GM23338 (cell line): Measurements from ENCODE around the gene APH1B. TPM values are rescaled to one million over a fixed set of nuclear protein-coding genes. Genes with fewer than 3 reads are reported as not detected.
"Not testable (repeated sequence)": the region's sequence is repeated elsewhere in the genome, so short reads cannot be mapped to it uniquely, and the experiment has no call there.

ENCODE experiments used
- ATAC-seq: fragments of 200-7000 bp; cut with Tn5 transposase; 3 replicates; pipeline ENCODE4 v1.9.1; 2020
- DNase-seq: peaks from one replicate; pipeline ENCODE4 v3.0.0-alpha.2; 2015; ENCODE audit warnings: low spot score
- H2AFZ ChIP-seq: fragments of 200-600 bp; sonication (generic); 2 replicates; pipeline ENCODE4 v1.8.0; 2016; ENCODE audit warnings: antibody characterized with exemption, mild to moderate bottlenecking, moderate library complexity
- H3F3A ChIP-seq: fragments of 200-600 bp; sonication (generic); replicated peaks from 2 replicates; pipeline ENCODE4 v1.8.0; 2017; ENCODE audit warnings: antibody characterized with exemption, mixed run types, low read depth
- H3K27ac ChIP-seq: fragments of 200-600 bp; sonication (generic); 2 replicates; pipeline ENCODE4 v1.6.1; 2016; ENCODE audit warnings: low read depth
- H3K27me3 ChIP-seq: fragments of 200-600 bp; sonication (generic); 2 replicates; pipeline ENCODE4 v1.8.0; 2016; ENCODE audit warnings: mild to moderate bottlenecking, mixed run types, moderate library complexity; ENCODE audit not compliant: insufficient read depth
- H3K36me3 ChIP-seq: fragments of 200-600 bp; sonication (generic); 2 replicates; pipeline ENCODE4 v1.8.0; 2016; ENCODE audit warnings: mild to moderate bottlenecking; ENCODE audit not compliant: insufficient read depth
- H3K4me1 ChIP-seq: fragments of 200-600 bp; sonication (generic); 2 replicates; pipeline ENCODE4 v1.8.0; 2016; ENCODE audit warnings: mild to moderate bottlenecking, moderate library complexity; ENCODE audit not compliant: insufficient read depth
- H3K4me2 ChIP-seq: fragments of 200-600 bp; sonication (generic); 2 replicates; pipeline ENCODE4 v1.7.1; 2017; ENCODE audit warnings: mixed run types
- H3K4me3 ChIP-seq: fragments of 200-600 bp; sonication (generic); 2 replicates; pipeline ENCODE4 v1.6.1; 2016; ENCODE audit warnings: mixed run types
- H3K79me2 ChIP-seq: fragments of 200-600 bp; sonication (generic); replicated peaks from 2 replicates; pipeline ENCODE4 v1.8.0; 2017; ENCODE audit warnings: mild to moderate bottlenecking; ENCODE audit not compliant: insufficient read depth
- H3K9me2 ChIP-seq: fragments of 200-600 bp; sonication (generic); 2 replicates; pipeline ENCODE4 v1.8.0; 2017; ENCODE audit not compliant: insufficient read depth
- H4K20me1 ChIP-seq: fragments of 200-600 bp; sonication (generic); replicated peaks from 2 replicates; pipeline ENCODE4 v1.8.0; 2017; ENCODE audit warnings: mild to moderate bottlenecking; ENCODE audit not compliant: insufficient read depth
- H3K27ac Mint-ChIP-seq: 2 replicates; pipeline ENCODE4 v1.8.0; 2020; ENCODE audit warnings: inconsistent platforms, mild to moderate bottlenecking, moderate library complexity, mixed read lengths
- H3K27me3 Mint-ChIP-seq: 3 replicates; pipeline ENCODE4 v1.8.0; 2022; ENCODE audit warnings: low read depth, mild to moderate bottlenecking, moderate library complexity, mixed read lengths, inconsistent platforms; ENCODE audit not compliant: insufficient read depth, poor library complexity
- H3K36me3 Mint-ChIP-seq: 3 replicates; pipeline ENCODE4 v1.8.0; 2021; ENCODE audit warnings: low read depth, mild to moderate bottlenecking, inconsistent platforms, moderate library complexity, mixed read lengths
- H3K4me1 Mint-ChIP-seq: 3 replicates; pipeline ENCODE4 v1.8.0; 2020; ENCODE audit warnings: mild to moderate bottlenecking, inconsistent platforms, mixed read lengths
- H3K4me3 Mint-ChIP-seq: 3 replicates; pipeline ENCODE4 v1.8.0; 2021; ENCODE audit warnings: moderate library complexity, mild to moderate bottlenecking, inconsistent platforms, mixed read lengths
- H3K9me3 Mint-ChIP-seq: 3 replicates; pipeline ENCODE4 v1.8.0; 2020; ENCODE audit warnings: moderate library complexity, mild to moderate bottlenecking, inconsistent platforms, mixed read lengths
- CREB1 ChIP-seq: fragments of 250-450 bp; sonication (Bioruptor Pico); IDR thresholded peaks from 2 replicates; pipeline ENCODE4 v1.5.0; 2020; ENCODE audit warnings: low read depth, mild to moderate bottlenecking, moderate library complexity
- CTCF ChIP-seq, 2 experiments: fragments of 200-600 bp in 1 of 2; sonication (generic) in 1 of 2; conservative IDR thresholded peaks; 2 replicates each; pipeline versions ENCODE4 v1.5.1 to v1.6.1; 2016 to 2017; ENCODE audit warnings: antibody characterized with exemption in 2 of 2, low read depth in 2 of 2, mild to moderate bottlenecking in 2 of 2, moderate library complexity in 1 of 2
- ETS1 ChIP-seq: IDR thresholded peaks from 2 replicates; pipeline ENCODE4 v1.6.1; 2016; ENCODE audit warnings: antibody characterized with exemption
- EZH2 ChIP-seq: fragments of 200-600 bp; sonication (generic); IDR thresholded peaks from one replicate; pipeline ENCODE4 v1.8.0; 2017; ENCODE audit warnings: antibody characterized with exemption, mild to moderate bottlenecking, low read depth; ENCODE audit not compliant: unreplicated experiment
- EZH2phosphoT487 ChIP-seq: fragments of 200-600 bp; sonication (generic); IDR thresholded peaks from one replicate; pipeline ENCODE4 v1.8.1; 2018; ENCODE audit warnings: antibody characterized with exemption; ENCODE audit not compliant: unreplicated experiment
- NANOG ChIP-seq: IDR thresholded peaks from 2 replicates; pipeline ENCODE4 v1.6.1; 2016; ENCODE audit warnings: antibody characterized with exemption, borderline replicate concordance
- POLR2AphosphoS5 ChIP-seq: IDR thresholded peaks from 2 replicates; pipeline ENCODE4 v1.6.1; 2016; ENCODE audit warnings: antibody characterized with exemption, low read depth
- REST ChIP-seq: IDR thresholded peaks from one replicate; pipeline ENCODE4 v1.6.1; 2018; ENCODE audit warnings: antibody characterized with exemption; ENCODE audit not compliant: unreplicated experiment
- STAT1 ChIP-seq: IDR thresholded peaks from one replicate; pipeline ENCODE4 v1.6.1; 2016; ENCODE audit warnings: antibody characterized with exemption; ENCODE audit not compliant: unreplicated experiment
- ZNF114 ChIP-seq: fragments of 250-450 bp; sonication (Bioruptor Pico); IDR thresholded peaks from 2 replicates; pipeline ENCODE4 v1.5.0; 2020; ENCODE audit warnings: mild to moderate bottlenecking, moderate library complexity
- ZNF331 ChIP-seq: fragments of 250-450 bp; sonication (Bioruptor Pico); IDR thresholded peaks from 2 replicates; pipeline ENCODE4 v1.5.0; 2020; ENCODE audit warnings: low read depth, mild to moderate bottlenecking, moderate library complexity
- polyA plus RNA-seq: library from polyadenylated mRNA; unstranded; fragments of >200 nt; fragmentation: Nextera tagmentation; extraction: Ambion mirVana; gene quantifications from 2 replicates; pipeline ENCODE4 v1.2.1, GENCODE V29; 2016
- total RNA-seq: library from RNA; depleted of rRNA; stranded (reverse); fragments of >200 nt; shearing (Covaris generic); gene quantifications from 2 replicates; pipeline ENCODE4 v1.2.3, GENCODE V29; 2014

Gene APH1B
- total and polyA plus RNA-seq, 2 experiments from 2014 or later, result 14.3 to 24.4 TPM

GRCh38 chr15:63236272-63236671, 41.1 kb upstream of the APH1B start (continued):
- TF ChIP-seq CTCF (conservative IDR thresholded peaks at IDR 0.05; ENCODE audit: low read depth in 2 of 2) (no peak), EZH2phosphoT487 (no peak), ZNF114 (CRISPR knock-in tag) (no peak)

- H3K4me1 ChIP-seq, result not testable (repeated sequence)
Measured at GRCh38 chr15:63237086-63237485, 40.3 kb upstream of the APH1B start.

GRCh38 chr15:63238171-63238570, 39.2 kb upstream of the APH1B start:
- Mint-ChIP-seq H3K27ac (no peak overlapping the region), H3K36me3 (peaks cover 15% of the 10 kb centered on the region; the same call in 2 of the 3 replicates), H3K4me3 (no peak overlapping the region), H3K9me3 (peaks cover 15% of the 10 kb centered on the region), H3K4me1 (peaks cover 3% of the 10 kb centered on the region; the same call in 1 of the 3 replicates), H3K27me3 (peaks cover 6% of the 10 kb centered on the region)
- Histone ChIP-seq H3F3A (no peaks in the 10 kb centered on the region), H3K36me3 (no peaks in the 10 kb centered on the region), H3K27me3 (no peaks in the 10 kb centered on the region), H2AFZ (no peak overlapping the region), H3K9me2 (no peaks in the 10 kb centered on the region), H4K20me1 (peaks cover 5% of the 10 kb centered on the region; the same call in 1 of the 2 replicates), H3K4me3 (no peak overlapping the region), H3K27ac (no peak overlapping the region), H3K4me2 (no peak overlapping the region), H3K79me2 (peaks cover 37% of the 10 kb centered on the region), H3K4me1 (no peaks in the 10 kb centered on the region)
- no peak for DNase-seq
- no peak for ATAC-seq
- TF ChIP-seq STAT1, result no peak
- no peak for TF ChIP-seq POLR2AphosphoS5
- no peak for TF ChIP-seq EZH2phosphoT487
- TF ChIP-seq EZH2, result no peak
- no peak for TF ChIP-seq ETS1
- TF ChIP-seq ZNF331 (CRISPR knock-in tag), result no peak
- TF ChIP-seq REST, result no peak
- TF ChIP-seq CTCF (conservative IDR thresholded peaks at IDR 0.05; ENCODE audit: low read depth in 2 of 2), result no peak
- TF ChIP-seq CREB1 (CRISPR knock-in tag), result no peak
- no peak for TF ChIP-seq NANOG

More at GRCh38 chr15:63237086-63237485, 40.3 kb upstream of the APH1B start:
- not testable (repeated sequence) for H4K20me1 ChIP-seq, H3K9me2 ChIP-seq, H3K4me1 Mint-ChIP-seq, H3K36me3 ChIP-seq, H3K27ac ChIP-seq, H3K4me3 ChIP-seq, DNase-seq, H3K36me3 Mint-ChIP-seq, ATAC-seq, H3K27ac Mint-ChIP-seq, H3K4me3 Mint-ChIP-seq, H3F3A ChIP-seq, H3K4me2 ChIP-seq, H3K27me3 Mint-ChIP-seq, H2AFZ ChIP-seq, H3K27me3 ChIP-seq, H3K9me3 Mint-ChIP-seq
- peaks cover 37% of the 10 kb centered on the region for H3K79me2 ChIP-seq
